ENCODE results near the gene MRPS26.

DNA sequence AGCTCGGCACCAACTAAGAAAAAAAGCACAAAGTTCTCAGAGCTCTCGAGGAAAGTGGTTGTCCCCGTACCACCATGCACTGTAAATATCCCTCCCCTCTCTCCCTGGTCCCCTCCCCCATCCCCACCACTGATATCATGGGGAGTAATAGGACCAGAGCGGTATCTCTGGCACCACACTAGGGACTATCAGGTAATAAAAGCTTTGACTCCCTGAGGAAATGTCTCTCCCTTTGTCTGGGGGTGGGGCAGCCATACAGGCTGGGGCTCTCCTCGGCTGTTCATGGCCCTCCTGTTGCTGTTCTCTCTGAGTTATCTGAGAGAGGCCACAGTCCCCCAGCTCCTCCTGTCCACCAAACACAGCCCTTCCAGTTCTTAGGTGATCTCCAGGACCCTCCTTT lies 7.4 kb upstream of the MRPS26 start:
- TF ChIP-seq, protein P1, sequence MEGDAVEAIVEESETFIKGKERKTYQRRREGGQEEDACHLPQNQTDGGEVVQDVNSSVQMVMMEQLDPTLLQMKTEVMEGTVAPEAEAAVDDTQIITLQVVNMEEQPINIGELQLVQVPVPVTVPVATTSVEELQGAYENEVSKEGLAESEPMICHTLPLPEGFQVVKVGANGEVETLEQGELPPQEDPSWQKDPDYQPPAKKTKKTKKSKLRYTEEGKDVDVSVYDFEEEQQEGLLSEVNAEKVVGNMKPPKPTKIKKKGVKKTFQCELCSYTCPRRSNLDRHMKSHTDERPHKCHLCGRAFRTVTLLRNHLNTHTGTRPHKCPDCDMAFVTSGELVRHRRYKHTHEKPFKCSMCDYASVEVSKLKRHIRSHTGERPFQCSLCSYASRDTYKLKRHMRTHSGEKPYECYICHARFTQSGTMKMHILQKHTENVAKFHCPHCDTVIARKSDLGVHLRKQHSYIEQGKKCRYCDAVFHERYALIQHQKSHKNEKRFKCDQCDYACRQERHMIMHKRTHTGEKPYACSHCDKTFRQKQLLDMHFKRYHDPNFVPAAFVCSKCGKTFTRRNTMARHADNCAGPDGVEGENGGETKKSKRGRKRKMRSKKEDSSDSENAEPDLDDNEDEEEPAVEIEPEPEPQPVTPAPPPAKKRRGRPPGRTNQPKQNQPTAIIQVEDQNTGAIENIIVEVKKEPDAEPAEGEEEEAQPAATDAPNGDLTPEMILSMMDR (IDR thresholded peaks at IDR 0.05) = no peak
- no peak for TF ChIP-seq ZNF317 (CRISPR knock-in tag; IDR thresholded peaks at IDR 0.05; ENCODE audit: borderline replicate concordance, low read depth)
- TF ChIP-seq FOXK1 (CRISPR knock-in tag; IDR thresholded peaks at IDR 0.05) = no peak
- no peak for TF ChIP-seq TEAD4 (CRISPR knock-in tag; IDR thresholded peaks at IDR 0.05)
- TF ChIP-seq, protein P2, sequence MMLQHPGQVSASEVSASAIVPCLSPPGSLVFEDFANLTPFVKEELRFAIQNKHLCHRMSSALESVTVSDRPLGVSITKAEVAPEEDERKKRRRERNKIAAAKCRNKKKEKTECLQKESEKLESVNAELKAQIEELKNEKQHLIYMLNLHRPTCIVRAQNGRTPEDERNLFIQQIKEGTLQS (CRISPR knock-in tag; conservative IDR thresholded peaks at IDR 0.05) = no peak

Data from WTC11 (cell line).